H1 (cell line): Measurements from ENCODE around the gene BRPF1. TPM values are rescaled to one million over a fixed set of nuclear protein-coding genes. Genes with fewer than 3 reads are reported as not detected.

ENCODE experiments used
- CTCF ChIA-PET: fragments of 300-600 bp; sonication (Branson Sonifier 250); formaldehyde crosslinking; loops from one replicate; lab custom pipeline; 2021; ENCODE audit not compliant: partially characterized antibody; lab: Charles Lee
- POLR2A ChIA-PET: fragments of 300-600 bp; sonication (Branson Sonifier 250); formaldehyde crosslinking; loops from one replicate; lab custom pipeline; 2021; ENCODE audit warnings: inconsistent platforms; ENCODE audit not compliant: partially characterized antibody; lab: Charles Lee
- DNase-seq, 2 experiments: peaks; one replicate each; pipeline versions ENCODE4 v3.0.0 to v3.0.0-alpha.2; 2010 to 2022; ENCODE audit warnings: low spot score in 2 of 2, low read depth in 1 of 2, mixed read lengths in 1 of 2
- FAIRE-seq: peaks from 2 replicates; lab custom pipeline; 2011; peaks lifted over from hg19 to GRCh38; lab: Jason Lieb, UNC
- H2AFZ ChIP-seq: 2 replicates; pipeline ENCODE4 v1.8.1; 2012; ENCODE audit warnings: low read length, inconsistent platforms
- H2AK5ac ChIP-seq: 2 replicates; pipeline ENCODE4 v1.6.1; 2013; ENCODE audit warnings: low read depth, low read length
- H2BK120ac ChIP-seq: replicated peaks from 2 replicates; pipeline ENCODE3; 2013; ENCODE audit warnings: low read depth, low read length, inconsistent platforms
- H2BK12ac ChIP-seq: 2 replicates; pipeline ENCODE4 v1.6.1; 2013; ENCODE audit warnings: low read depth, low read length
- H2BK15ac ChIP-seq: 2 replicates; pipeline ENCODE4 v1.6.1; 2013; ENCODE audit warnings: low read length
- H2BK20ac ChIP-seq: 2 replicates; pipeline ENCODE4 v1.6.1; 2013; ENCODE audit warnings: low read length
- H2BK5ac ChIP-seq: 2 replicates; pipeline ENCODE4 v1.6.1; 2013; ENCODE audit warnings: low read depth, low read length
- H3K14ac ChIP-seq: 2 replicates; pipeline ENCODE4 v1.6.1; 2013; ENCODE audit warnings: inconsistent platforms; ENCODE audit not compliant: insufficient read length
- H3K18ac ChIP-seq: 2 replicates; pipeline ENCODE4 v1.6.1; 2013; ENCODE audit warnings: low read length; ENCODE audit errors: extremely low read depth
- H3K23ac ChIP-seq: 2 replicates; pipeline ENCODE4 v1.6.1; 2013; ENCODE audit warnings: inconsistent platforms; ENCODE audit not compliant: insufficient read length
- H3K23me2 ChIP-seq: 2 replicates; pipeline ENCODE4 v1.6.1; 2013; ENCODE audit warnings: low read depth, low read length
- H3K27ac ChIP-seq: 2 replicates; pipeline ENCODE4 v1.6.1; 2011; ENCODE audit warnings: low read depth, low read length, inconsistent platforms
- H3K27me3 ChIP-seq, 4 experiments: replicated peaks in 1 of 4; 1 replicate in 1 of 4; 2 replicates in 3 of 4; pipeline versions ENCODE4 v1.6.1 to v1.8.1; 2011 to 2013; ENCODE audit warnings: low read length in 3 of 4, mild to moderate bottlenecking in 3 of 4, inconsistent platforms in 2 of 4, mixed read lengths in 2 of 4, moderate library complexity in 1 of 4; ENCODE audit not compliant: control insufficient read depth in 3 of 4, insufficient read depth in 3 of 4; ENCODE audit errors: extremely low read depth in 1 of 4
- H3K36me3 ChIP-seq, 4 experiments: 2 replicates each; pipeline versions ENCODE4 v1.6.1 to v1.8.1; 2011 to 2013; ENCODE audit warnings: mild to moderate bottlenecking in 4 of 4, low read length in 3 of 4, moderate library complexity in 2 of 4, control low read depth in 1 of 4, inconsistent platforms in 1 of 4; ENCODE audit not compliant: insufficient read depth in 4 of 4, control insufficient read depth in 2 of 4
- H3K4ac ChIP-seq: replicated peaks from 2 replicates; pipeline ENCODE3; 2013; ENCODE audit warnings: low read length, low read depth, mixed read lengths, inconsistent platforms; ENCODE audit not compliant: insufficient read length
- H3K4me1 ChIP-seq, 4 experiments: replicated peaks in 1 of 4; 1 replicate in 1 of 4; 2 replicates in 3 of 4; pipeline versions ENCODE4 v1.6.1 to v1.8.1; 2011 to 2013; ENCODE audit warnings: low read length in 3 of 4, inconsistent platforms in 2 of 4, mixed read lengths in 1 of 4; ENCODE audit not compliant: insufficient read depth in 4 of 4, control insufficient read depth in 3 of 4
- H3K4me2 ChIP-seq, 2 experiments: 2 replicates each; pipeline versions ENCODE4 v1.6.1 to v1.8.1; 2011 to 2013; ENCODE audit warnings: low read depth in 2 of 2, low read length in 2 of 2, control low read depth in 1 of 2, inconsistent platforms in 1 of 2, mild to moderate bottlenecking in 1 of 2; ENCODE audit not compliant: insufficient read depth in 1 of 2
- H3K4me3 ChIP-seq, 4 experiments: fragments of 200-600, 300-600 bp in 1 of 4; sonication (generic), shearing (Covaris generic), sonication (Bioruptor Twin) in 1 of 4; 2 replicates each; pipeline versions ENCODE4 v1.5.1 to v1.8.1; 2011 to 2016; ENCODE audit warnings: low read length in 4 of 4, low read depth in 3 of 4, control low read depth in 2 of 4, inconsistent platforms in 2 of 4, mild to moderate bottlenecking in 2 of 4, mixed read lengths in 1 of 4, moderate library complexity in 1 of 4; ENCODE audit not compliant: insufficient read depth in 2 of 4; ENCODE audit errors: extremely low read depth in 1 of 4
- H3K56ac ChIP-seq: replicated peaks from 2 replicates; pipeline ENCODE3; 2013; ENCODE audit warnings: low read depth, mild to moderate bottlenecking, mixed read lengths, low read length, inconsistent platforms; ENCODE audit not compliant: insufficient read length
- H3K79me1 ChIP-seq: 2 replicates; pipeline ENCODE4 v1.6.1; 2013; ENCODE audit warnings: low read depth, low read length, control low read depth
- H3K79me2 ChIP-seq, 2 experiments: 2 replicates each; pipeline versions ENCODE4 v1.6.1 to v1.8.1; 2012 to 2013; ENCODE audit warnings: low read length in 2 of 2, mild to moderate bottlenecking in 2 of 2, inconsistent platforms in 1 of 2; ENCODE audit not compliant: insufficient read depth in 2 of 2, control insufficient read depth in 1 of 2
- H3K9ac ChIP-seq, 4 experiments: replicated peaks in 1 of 4; 1 replicate in 1 of 4; 2 replicates in 3 of 4; pipeline versions ENCODE4 v1.6.1 to v1.8.1; 2011 to 2013; ENCODE audit warnings: low read depth in 3 of 4, low read length in 3 of 4, control low read depth in 2 of 4, mild to moderate bottlenecking in 2 of 4, moderate library complexity in 2 of 4, inconsistent platforms in 1 of 4; ENCODE audit errors: extremely low read depth in 1 of 4
- H3K9me3 ChIP-seq, 2 experiments: 2 replicates each; pipeline versions ENCODE4 v1.6.1 to v1.8.1; 2012 to 2013; ENCODE audit warnings: mild to moderate bottlenecking in 2 of 2, moderate library complexity in 2 of 2, control low read depth in 1 of 2, inconsistent platforms in 1 of 2, low read depth in 1 of 2, low read length in 1 of 2, mixed read lengths in 1 of 2; ENCODE audit not compliant: insufficient read depth in 2 of 2
- H4K20me1 ChIP-seq, 2 experiments: replicated peaks in 1 of 2; 2 replicates each; pipeline versions ENCODE3 to v1.8.1; 2011 to 2013; ENCODE audit warnings: inconsistent platforms in 2 of 2, low read length in 2 of 2, mild to moderate bottlenecking in 1 of 2; ENCODE audit not compliant: insufficient read depth in 2 of 2, control insufficient read depth in 1 of 2
- H4K5ac ChIP-seq: 2 replicates; pipeline ENCODE4 v1.6.1; 2013; ENCODE audit warnings: low read length, low read depth, mixed read lengths, inconsistent platforms; ENCODE audit not compliant: insufficient read length
- H4K8ac ChIP-seq: 2 replicates; pipeline ENCODE4 v1.8.0; 2013; ENCODE audit warnings: mild to moderate bottlenecking, moderate library complexity, low read length, inconsistent platforms; ENCODE audit not compliant: insufficient read depth; ENCODE audit errors: extremely low read depth
- H4K91ac ChIP-seq: replicated peaks from 2 replicates; pipeline ENCODE3; 2013; ENCODE audit warnings: low read length, mixed read lengths, inconsistent platforms; ENCODE audit not compliant: insufficient read length
- ATF2 ChIP-seq: IDR thresholded peaks from 2 replicates; pipeline ENCODE4 v1.6.1; 2012; ENCODE audit warnings: low read length, inconsistent platforms
- CEBPB ChIP-seq: IDR thresholded peaks from 2 replicates; pipeline ENCODE4 v1.6.1; 2012; ENCODE audit warnings: low read depth, low read length
- GABPA ChIP-seq: IDR thresholded peaks from 2 replicates; pipeline ENCODE4 v1.6.1; 2011; ENCODE audit warnings: mild to moderate bottlenecking, low read length, moderate library complexity, borderline replicate concordance; ENCODE audit not compliant: insufficient read depth
- KDM4A ChIP-seq: IDR thresholded peaks from one replicate; pipeline ENCODE4 v1.7.1; 2012; ENCODE audit warnings: low read depth, mild to moderate bottlenecking, moderate library complexity, low read length, inconsistent platforms; ENCODE audit not compliant: severe bottlenecking
- POLR2A ChIP-seq, 2 experiments: IDR thresholded peaks; 1 replicate in 1 of 2; 2 replicates in 1 of 2; pipeline ENCODE4 v1.6.1; 2011; ENCODE audit warnings: low read depth in 2 of 2, low read length in 2 of 2, mild to moderate bottlenecking in 2 of 2; ENCODE audit errors: control extremely low read depth in 1 of 2
- POLR2AphosphoS5 ChIP-seq: IDR thresholded peaks from 2 replicates; pipeline ENCODE4 v1.6.1; 2011; ENCODE audit warnings: low read depth, low read length
- SRF ChIP-seq: IDR thresholded peaks from 2 replicates; pipeline ENCODE4 v1.6.1; 2011; ENCODE audit warnings: mild to moderate bottlenecking, low read depth, low read length, moderate library complexity
- SUZ12 ChIP-seq: fragments of 200-600 bp; sonication (generic); IDR thresholded peaks from 2 replicates; pipeline ENCODE4 v1.6.1; 2012; ENCODE audit warnings: mild to moderate bottlenecking, inconsistent platforms, low read length, moderate library complexity, mixed read lengths
- TBP ChIP-seq: IDR thresholded peaks from 2 replicates; pipeline ENCODE4 v1.6.1; 2011; ENCODE audit warnings: low read depth, low read length, improper control_type of control experiment
- TCF12 ChIP-seq: IDR thresholded peaks from 2 replicates; pipeline ENCODE4 v1.6.1; 2011; ENCODE audit warnings: low read depth, mild to moderate bottlenecking, low read length
- WGBS, 2 experiments: shearing (Covaris generic) in 1 of 2; methylation state at CpG; one replicate each; pipeline versions ENCODE4 v1.1.6 to v1.1.7; 2013 to 2015; ENCODE audit warnings: low lambda C conversion rate in 2 of 2, mixed read lengths in 2 of 2, inconsistent platforms in 1 of 2, low coverage in 1 of 2, missing lambda C conversion rate in 1 of 2; ENCODE audit not compliant: insufficient replicate concordance in 2 of 2, insufficient coverage in 1 of 2, insufficient read length in 1 of 2; ENCODE audit errors: extremely low coverage in 1 of 2, missing lambda C conversion rate in 1 of 2; 5-methylcytosine and 5-hydroxymethylcytosine counted together
- polyA plus RNA-seq, 7 experiments: library from polyadenylated mRNA; depleted of rRNA in 3 of 7; stranded (reverse) in 5 of 7; unstranded in 2 of 7; fragments of >200 nt in 5 of 7; fragments of 200-250 nt in 2 of 7; gene quantifications; 1 replicate in 5 of 7; 2 replicates in 1 of 7; 4 replicates in 1 of 7; pipeline versions ENCODE4 v1.2.1 to v1.2.3, GENCODE V29; 2011 to 2013; ENCODE audit warnings: missing spikeins in 2 of 7, mixed read lengths in 2 of 7
- total RNA-seq: library from RNA; stranded (reverse); fragmentation: NEBNext Ultra II Directional; extraction: Animal tissue kit (Norgen Biotek cat#: 25700); gene quantifications from 2 replicates; pipeline ENCODE4 v1.2.1, GENCODE V29; 2021
- TF ChIP-seq, protein P1 (sequence below): IDR thresholded peaks from 2 replicates; pipeline ENCODE4 v1.6.1; 2012; ENCODE audit warnings: inconsistent platforms

BRPF1 gene
- total and polyA plus RNA-seq, 2 of the 8 experiments (the other 6 are each of a cell fraction or from before 2014, with no cell fraction given): 11.3 to 21.7 TPM

- Histone ChIP-seq H3K14ac (no peak within 1 kb of the TSS), H2BK12ac (no peak within 1 kb of the TSS), H2AFZ (no peak within 1 kb of the TSS), H2BK15ac (no peak within 1 kb of the TSS), H2BK5ac (no peak within 1 kb of the TSS), H3K79me1 (no peaks in the 10 kb centered on the region), H3K27ac (no peak within 1 kb of the TSS), H4K20me1 (peaks cover 0 to 6% of the 10 kb centered on the region in 2 experiments), H3K18ac (no peak within 1 kb of the TSS), H4K5ac (no peak within 1 kb of the TSS), H3K4me3 (peak within 1 kb of the TSS; percentile 55 to 66 (median 60); a peak in 7 of 8 replicates), H3K23me2 (peaks cover 15% of the 10 kb centered on the region; the same call in 1 of the 2 replicates), H3K9me3 (no peaks in the 10 kb centered on the region), H4K8ac (peak within 1 kb of the TSS; percentile 82), H3K56ac (no peak within 1 kb of the TSS), H4K91ac (no peak within 1 kb of the TSS), H3K27me3 (peaks cover 0 to 23% (median 11%) of the 10 kb centered on the region in 4 experiments; a peak in 5 of 7 replicates), H3K4ac (no peak within 1 kb of the TSS), H3K4me1 (peaks cover 0 to 9% (median 5%) of the 10 kb centered on the region in 4 experiments; a peak in 5 of 7 replicates), H3K9ac (peak within 1 kb of the TSS in 1 of 4 experiments; percentile 41; a peak in 2 of 7 replicates), H2AK5ac (no peak within 1 kb of the TSS), H3K79me2 (no peaks in the 10 kb centered on the region), H3K36me3 (no peaks in the 10 kb centered on the region; a peak in 2 of 8 replicates), H2BK20ac (no peak within 1 kb of the TSS), H2BK120ac (no peak within 1 kb of the TSS), H3K23ac (no peak within 1 kb of the TSS), H3K4me2 (peak within 1 kb of the TSS; percentile 90 to 98)
- whole genome bisulfite sequencing, 2 experiments: 6% methylated on average over 31 of the region's 56 CpGs; no CpG with 5 or more reads in 1 of the 2 experiments
- ChIA-PET POLR2A (interaction anchor here (0.6 to 1.7 kb wide), 3 partner anchors 9 to 235 kb away, joined by 3 to 4 read pairs (median 3); no protein-coding TSS in a partner anchor), CTCF (interaction anchor here (1.0 to 7.7 kb wide), 5 partner anchors 10 to 202 kb away, joined by 3 to 43 read pairs (median 4); no protein-coding TSS in a partner anchor)
- FAIRE-seq: no peak
- peak in 1 of 2 experiments; percentile 69 for DNase-seq
- TF ChIP-seq CEBPB: no peak
- TF ChIP-seq POLR2A (IDR thresholded peaks at IDR 0.05; ENCODE audit: control extremely low read depth in 1 of 2, low read depth in 2 of 2, low read length in 2 of 2): no peak
- TF ChIP-seq TCF12: no peak
- peak; percentile 9 for TF ChIP-seq KDM4A
- TF ChIP-seq TBP: no peak
- TF ChIP-seq, protein P1, sequence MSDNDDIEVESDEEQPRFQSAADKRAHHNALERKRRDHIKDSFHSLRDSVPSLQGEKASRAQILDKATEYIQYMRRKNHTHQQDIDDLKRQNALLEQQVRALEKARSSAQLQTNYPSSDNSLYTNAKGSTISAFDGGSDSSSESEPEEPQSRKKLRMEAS: 0 out of 2 replicates have a peak, but pooled peaks have one; percentile 30
- no peak for TF ChIP-seq POLR2AphosphoS5
- 0 out of 2 replicates have a peak, but pooled peaks have one; percentile 33 for TF ChIP-seq SUZ12
- no peak for TF ChIP-seq GABPA
- TF ChIP-seq ATF2: no peak
- TF ChIP-seq SRF: no peak
Measured at GRCh38 chr3:9703736-9704346, 27.7 kb upstream of the BRPF1 start, which contains the start of gene CPNE9. Gene CPNE9, plus strand, starts transcription at chr3:9703833. Its CDS starts 164 bp downstream, at chr3:9703997.
